Suppressor macrophage treated with lipopolysaccharide for 4 hours (primary cell): Measurements from ENCODE around the gene HIPK2.

ENCODE experiments used
- DNase-seq: peaks from one replicate; pipeline ENCODE4 v3.0.0-alpha.2; 2020

Gene HIPK2

GRCh38 chr7:139750459-139751095 is 27.2 kb downstream of the HIPK2 start:
- DNase-seq = no peak

GRCh38 chr7:139749545-139749944 is 28.3 kb downstream of the HIPK2 start:
- no peak for DNase-seq

GRCh38 chr7:139748941-139749340 is 28.9 kb downstream of the HIPK2 start:
- DNase-seq = peak; percentile 44

GRCh38 chr7:139748373-139748765 is 29.4 kb downstream of the HIPK2 start:
- peak; percentile 38 for DNase-seq

- DNase-seq = no peak
Measured at GRCh38 chr7:139747662-139748372, 30.0 kb downstream of the HIPK2 start.

- DNase-seq = no peak
Measured at GRCh38 chr7:139746652-139747051, 31.1 kb downstream of the HIPK2 start.

- no peak for DNase-seq
Measured at GRCh38 chr7:139745678-139746143, 32.1 kb downstream of the HIPK2 start.

GRCh38 chr7:139744768-139745677 is 32.8 kb downstream of the HIPK2 start:
- no peak for DNase-seq

- no peak for DNase-seq
Measured at GRCh38 chr7:139743967-139744767, 33.6 kb downstream of the HIPK2 start.

- no peak for DNase-seq
Measured at GRCh38 chr7:139743267-139743966, 34.4 kb downstream of the HIPK2 start.

- no peak for DNase-seq
Measured at GRCh38 chr7:139741789-139742344, 35.9 kb downstream of the HIPK2 start.

- DNase-seq = no peak
Measured at GRCh38 chr7:139741239-139741638, 36.6 kb downstream of the HIPK2 start.

GRCh38 chr7:139739863-139740597 is 37.8 kb downstream of the HIPK2 start:
- no peak for DNase-seq

- DNase-seq = no peak
Measured at GRCh38 chr7:139738772-139739171, 39.0 kb downstream of the HIPK2 start.

- no peak for DNase-seq
Measured at GRCh38 chr7:139738101-139738489, 39.7 kb downstream of the HIPK2 start.

- DNase-seq = no peak
Measured at GRCh38 chr7:139737221-139738100, 40.3 kb downstream of the HIPK2 start.

- no peak for DNase-seq
Measured at GRCh38 chr7:139735912-139736595, 41.7 kb downstream of the HIPK2 start.

- DNase-seq = no peak
Measured at GRCh38 chr7:139735466-139735865, 42.3 kb downstream of the HIPK2 start.

- no peak for DNase-seq
Measured at GRCh38 chr7:139734395-139734794, 43.4 kb downstream of the HIPK2 start.
